ENCODE measurements around the gene SMURF2. TPM values are rescaled to one million over a fixed set of nuclear protein-coding genes. Genes with fewer than 3 reads are reported as not detected.
A peak's percentile ranks its signal among the peaks of the same experiment; 100 is the strongest.
"Not testable (repeated sequence)": the region's sequence is repeated elsewhere in the genome, so short reads cannot be mapped to it uniquely, and the experiment has no call there.

SMURF2 gene
- total RNA-seq, 1 donor from 2014 or later = 126 TPM

GRCh38 chr17:64614266-64615027 is 47.7 kb downstream of the SMURF2 start:
- peaks cover 40% of the 10 kb centered on the region for H3K4me1 Mint-ChIP-seq (ENCODE audit: low read depth, unreplicated experiment)
- Histone ChIP-seq H3K4me1 (ENCODE audit: insufficient read depth, low read length) (peaks cover 42% of the 10 kb centered on the region), H3K9ac (ENCODE audit: low read length) (peak overlapping the region; percentile 43), H3K4me2 (ENCODE audit: low read length) (peak overlapping the region; percentile 67), H3K79me2 (ENCODE audit: insufficient read depth, low read length) (peaks cover 97% of the 10 kb centered on the region), H4K20me1 (ENCODE audit: insufficient read depth, low read length) (peaks cover 69% of the 10 kb centered on the region), H3K27ac (ENCODE audit: low read depth, low read length) (peak overlapping the region; percentile 55), H2AFZ (ENCODE audit: low read depth, low read length) (no peak overlapping the region), H3K27me3 (ENCODE audit: insufficient read depth, low read length) (no peaks in the 10 kb centered on the region), H3K9me3 (ENCODE audit: insufficient read depth, low read depth, low read length) (no peaks in the 10 kb centered on the region), H3K4me3 (ENCODE audit: insufficient read depth, low read depth, low read length) (peak overlapping the region; percentile 3), H3K36me3 (ENCODE audit: insufficient read depth, low read length) (no peaks in the 10 kb centered on the region)
- DNase-seq (ENCODE audit: low read depth) (peak; percentile 31), FAIRE-seq (no peak)
- no peaks in the 10 kb centered on the region for H3K27me3 Mint-ChIP-seq (ENCODE audit: low read depth, unreplicated experiment)
- H3K36me3 Mint-ChIP-seq (ENCODE audit: low read depth, unreplicated experiment) = peaks cover 3% of the 10 kb centered on the region
- H3K9me3 Mint-ChIP-seq (ENCODE audit: unreplicated experiment) = no peaks in the 10 kb centered on the region
- H3K27ac Mint-ChIP-seq (ENCODE audit: unreplicated experiment) = peak overlapping the region; percentile 95
- TF ChIP-seq EZH2 (IDR thresholded peaks at IDR 0.05; ENCODE audit: insufficient read depth, low read length) = no peak
- no peak for TF ChIP-seq CTCF (IDR thresholded peaks at IDR 0.05; ENCODE audit: insufficient read depth, low read depth, low read length)
- H3K4me3 Mint-ChIP-seq (ENCODE audit: unreplicated experiment) = peak overlapping the region; percentile 36

- Histone ChIP-seq H3K4me1 (ENCODE audit: insufficient read depth, low read length) (peaks cover 37% of the 10 kb centered on the region), H3K27ac (ENCODE audit: low read depth, low read length) (peak overlapping the region; percentile 15), H3K4me2 (ENCODE audit: low read length) (peak overlapping the region; percentile 8), H3K36me3 (ENCODE audit: insufficient read depth, low read length) (no peaks in the 10 kb centered on the region), H3K9ac (ENCODE audit: low read length) (no peak overlapping the region), H3K4me3 (ENCODE audit: insufficient read depth, low read depth, low read length) (no peak overlapping the region), H3K9me3 (ENCODE audit: insufficient read depth, low read depth, low read length) (no peaks in the 10 kb centered on the region), H3K79me2 (ENCODE audit: insufficient read depth, low read length) (peaks cover 96% of the 10 kb centered on the region), H3K27me3 (ENCODE audit: insufficient read depth, low read length) (no peaks in the 10 kb centered on the region), H2AFZ (ENCODE audit: low read depth, low read length) (no peak overlapping the region), H4K20me1 (ENCODE audit: insufficient read depth, low read length) (peaks cover 63% of the 10 kb centered on the region)
- TF ChIP-seq EZH2 (IDR thresholded peaks at IDR 0.05; ENCODE audit: insufficient read depth, low read length) (no peak), CTCF (IDR thresholded peaks at IDR 0.05; ENCODE audit: insufficient read depth, low read depth, low read length) (no peak)
- Mint-ChIP-seq H3K4me1 (ENCODE audit: low read depth, unreplicated experiment) (peaks cover 35% of the 10 kb centered on the region), H3K36me3 (ENCODE audit: low read depth, unreplicated experiment) (peaks cover 4% of the 10 kb centered on the region), H3K4me3 (ENCODE audit: unreplicated experiment) (no peak overlapping the region), H3K9me3 (ENCODE audit: unreplicated experiment) (no peaks in the 10 kb centered on the region), H3K27ac (ENCODE audit: unreplicated experiment) (no peak overlapping the region), H3K27me3 (ENCODE audit: low read depth, unreplicated experiment) (no peaks in the 10 kb centered on the region)
- FAIRE-seq (no peak), DNase-seq (ENCODE audit: low read depth) (no peak)
These were observed 50.7 kb downstream of the SMURF2 start for GRCh38 chr17:64611369-64611768.

- H3K79me2 ChIP-seq (ENCODE audit: insufficient read depth, low read length) = peaks cover 96% of the 10 kb centered on the region
- not testable (repeated sequence) for H3K27ac Mint-ChIP-seq (ENCODE audit: unreplicated experiment); H3K36me3 Mint-ChIP-seq (ENCODE audit: low read depth, unreplicated experiment); H3K9me3 Mint-ChIP-seq (ENCODE audit: unreplicated experiment); H3K9me3 ChIP-seq (ENCODE audit: insufficient read depth, low read depth, low read length); H3K27me3 Mint-ChIP-seq (ENCODE audit: low read depth, unreplicated experiment); H3K4me3 Mint-ChIP-seq (ENCODE audit: unreplicated experiment); H3K9ac ChIP-seq (ENCODE audit: low read length); H3K27ac ChIP-seq (ENCODE audit: low read depth, low read length); H3K4me3 ChIP-seq (ENCODE audit: insufficient read depth, low read depth, low read length); H3K4me2 ChIP-seq (ENCODE audit: low read length); DNase-seq (ENCODE audit: low read depth); H2AFZ ChIP-seq (ENCODE audit: low read depth, low read length); H3K27me3 ChIP-seq (ENCODE audit: insufficient read depth, low read length); FAIRE-seq; H3K36me3 ChIP-seq (ENCODE audit: insufficient read depth, low read length)
- H4K20me1 ChIP-seq (ENCODE audit: insufficient read depth, low read length) = peaks cover 65% of the 10 kb centered on the region
- H3K4me1 Mint-ChIP-seq (ENCODE audit: low read depth, unreplicated experiment) = peaks cover 38% of the 10 kb centered on the region
- H3K4me1 ChIP-seq (ENCODE audit: insufficient read depth, low read length) = peaks cover 29% of the 10 kb centered on the region
These were observed 51.9 kb downstream of the SMURF2 start for GRCh38 chr17:64610244-64610643.

Measured in astrocyte (in vitro differentiated cells and primary cell).